Measurements from ENCODE around the gene RIN3.

The RIN3 gene

DNA sequence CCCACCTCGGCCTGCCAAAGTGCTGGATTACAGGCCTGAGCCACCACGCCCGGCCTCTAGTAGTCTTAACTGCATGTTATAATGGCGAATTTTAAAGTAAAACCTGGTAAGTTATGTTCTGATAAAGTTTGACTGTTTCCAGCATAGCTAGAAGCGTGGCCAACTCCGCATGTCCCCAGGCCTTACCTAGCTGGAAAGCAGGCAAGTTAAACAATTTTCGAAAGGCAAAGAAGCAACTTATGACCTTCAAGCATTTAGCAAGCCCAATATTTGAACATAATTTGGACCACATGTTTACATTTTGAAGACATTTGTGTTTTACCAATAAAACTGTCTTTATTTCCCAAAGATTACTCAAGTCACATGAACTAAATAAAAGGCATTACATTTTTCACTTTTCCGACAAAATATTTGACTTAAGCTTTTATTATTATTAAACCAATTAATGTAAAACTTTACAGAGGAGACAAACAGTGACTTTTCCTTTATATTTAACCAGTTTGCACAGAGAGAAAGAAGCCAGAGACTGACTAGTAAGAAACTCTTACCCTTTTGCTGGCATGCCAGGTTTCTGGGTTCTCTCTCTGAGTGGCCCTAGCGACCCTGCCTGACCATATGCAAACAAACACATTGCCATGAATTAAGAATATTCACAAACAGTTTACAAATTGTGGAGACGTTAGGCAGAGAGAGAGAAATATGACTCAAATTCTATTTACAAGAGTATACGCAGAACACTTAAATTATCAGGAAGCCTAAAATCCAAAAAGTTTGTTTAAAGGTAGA, 106.3 kb downstream of the RIN3 start:
- Histone ChIP-seq H3K4me3 (ENCODE audit: severe bottlenecking) (no peak overlapping the region), H3K4me1 (ENCODE audit: insufficient read depth, poor library complexity, severe bottlenecking) (peaks cover 3% of the 10 kb centered on the region), H3K27me3 (ENCODE audit: insufficient read depth, poor library complexity, severe bottlenecking) (no peaks in the 10 kb centered on the region), H3K36me3 (ENCODE audit: low read depth) (no peaks in the 10 kb centered on the region), H3K27ac (ENCODE audit: poor library complexity, severe bottlenecking) (no peak overlapping the region), H3K9me3 (ENCODE audit: severe bottlenecking) (peaks cover 6% of the 10 kb centered on the region)
- ATAC-seq (ENCODE audit: low read depth) (no peak), DNase-seq (ENCODE audit: low spot score) (no peak)
- TF ChIP-seq, protein P1, sequence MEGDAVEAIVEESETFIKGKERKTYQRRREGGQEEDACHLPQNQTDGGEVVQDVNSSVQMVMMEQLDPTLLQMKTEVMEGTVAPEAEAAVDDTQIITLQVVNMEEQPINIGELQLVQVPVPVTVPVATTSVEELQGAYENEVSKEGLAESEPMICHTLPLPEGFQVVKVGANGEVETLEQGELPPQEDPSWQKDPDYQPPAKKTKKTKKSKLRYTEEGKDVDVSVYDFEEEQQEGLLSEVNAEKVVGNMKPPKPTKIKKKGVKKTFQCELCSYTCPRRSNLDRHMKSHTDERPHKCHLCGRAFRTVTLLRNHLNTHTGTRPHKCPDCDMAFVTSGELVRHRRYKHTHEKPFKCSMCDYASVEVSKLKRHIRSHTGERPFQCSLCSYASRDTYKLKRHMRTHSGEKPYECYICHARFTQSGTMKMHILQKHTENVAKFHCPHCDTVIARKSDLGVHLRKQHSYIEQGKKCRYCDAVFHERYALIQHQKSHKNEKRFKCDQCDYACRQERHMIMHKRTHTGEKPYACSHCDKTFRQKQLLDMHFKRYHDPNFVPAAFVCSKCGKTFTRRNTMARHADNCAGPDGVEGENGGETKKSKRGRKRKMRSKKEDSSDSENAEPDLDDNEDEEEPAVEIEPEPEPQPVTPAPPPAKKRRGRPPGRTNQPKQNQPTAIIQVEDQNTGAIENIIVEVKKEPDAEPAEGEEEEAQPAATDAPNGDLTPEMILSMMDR (IDR thresholded peaks at IDR 0.05; ENCODE audit: poor library complexity, severe bottlenecking): no peak

DNA sequence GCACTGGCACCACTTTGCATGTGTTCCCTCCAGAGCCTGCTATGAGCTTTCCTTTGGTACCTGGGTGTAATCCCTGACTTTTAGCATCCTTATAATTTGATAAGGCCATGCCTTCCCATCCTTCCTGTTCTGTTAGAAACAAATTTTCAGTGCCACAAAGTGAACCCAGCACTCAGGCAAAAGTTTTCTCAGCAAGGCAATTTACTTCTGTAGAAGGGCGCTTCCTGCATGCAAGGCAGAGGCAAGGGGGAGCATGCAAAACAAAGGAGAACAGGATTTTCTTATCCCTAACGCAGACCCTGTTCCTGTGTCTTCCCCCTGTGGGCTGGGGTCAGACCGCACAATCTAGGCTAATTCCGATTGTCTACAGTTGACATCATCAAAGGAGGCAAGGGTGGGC, 108.7 kb downstream of the RIN3 start:
- no peak for DNase-seq (ENCODE audit: low spot score)
- Histone ChIP-seq H3K9me3 (ENCODE audit: severe bottlenecking) (peaks cover 15% of the 10 kb centered on the region), H3K27ac (ENCODE audit: poor library complexity, severe bottlenecking) (no peak overlapping the region), H3K27me3 (ENCODE audit: insufficient read depth, poor library complexity, severe bottlenecking) (no peaks in the 10 kb centered on the region), H3K36me3 (ENCODE audit: low read depth) (no peaks in the 10 kb centered on the region), H3K4me1 (ENCODE audit: insufficient read depth, poor library complexity, severe bottlenecking) (peaks cover 17% of the 10 kb centered on the region), H3K4me3 (ENCODE audit: severe bottlenecking) (no peak overlapping the region)
- TF ChIP-seq, protein P1 (IDR thresholded peaks at IDR 0.05; ENCODE audit: poor library complexity, severe bottlenecking): no peak
- no peak for ATAC-seq (ENCODE audit: low read depth)

DNA sequence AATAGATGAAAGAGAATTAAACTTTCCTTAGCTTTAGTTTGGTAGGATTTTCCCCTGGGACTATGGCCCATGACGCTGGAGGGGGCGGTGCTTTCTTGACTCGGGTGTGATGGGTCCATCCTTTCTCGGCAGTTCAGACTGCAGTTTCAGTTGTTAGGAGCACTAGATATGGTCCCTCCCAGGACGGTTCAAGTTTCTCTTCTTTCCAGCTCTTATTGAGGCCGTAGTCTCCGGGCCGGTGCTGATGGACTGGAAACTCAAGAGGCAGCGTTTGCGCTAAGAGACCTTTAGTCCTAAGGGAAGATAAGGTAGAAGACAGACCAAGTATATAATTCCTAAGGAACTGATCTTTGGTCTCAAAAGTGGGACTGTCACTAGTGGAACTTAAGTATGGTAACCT, 111.2 kb downstream of the RIN3 start:
- H3K4me1 ChIP-seq (ENCODE audit: insufficient read depth, poor library complexity, severe bottlenecking): peaks cover 17% of the 10 kb centered on the region
- peak overlapping the region; percentile 59 for H3K27ac ChIP-seq (ENCODE audit: poor library complexity, severe bottlenecking)
- H3K9me3 ChIP-seq (ENCODE audit: severe bottlenecking): peaks cover 24% of the 10 kb centered on the region
- TF ChIP-seq, protein P1 (IDR thresholded peaks at IDR 0.05; ENCODE audit: poor library complexity, severe bottlenecking): no peak
- no peaks in the 10 kb centered on the region for H3K27me3 ChIP-seq (ENCODE audit: insufficient read depth, poor library complexity, severe bottlenecking)
- H3K4me3 ChIP-seq (ENCODE audit: severe bottlenecking): no peak overlapping the region
- no peaks in the 10 kb centered on the region for H3K36me3 ChIP-seq (ENCODE audit: low read depth)
- no peak for DNase-seq (ENCODE audit: low spot score)
- ATAC-seq (ENCODE audit: low read depth): peak; percentile 11

DNA sequence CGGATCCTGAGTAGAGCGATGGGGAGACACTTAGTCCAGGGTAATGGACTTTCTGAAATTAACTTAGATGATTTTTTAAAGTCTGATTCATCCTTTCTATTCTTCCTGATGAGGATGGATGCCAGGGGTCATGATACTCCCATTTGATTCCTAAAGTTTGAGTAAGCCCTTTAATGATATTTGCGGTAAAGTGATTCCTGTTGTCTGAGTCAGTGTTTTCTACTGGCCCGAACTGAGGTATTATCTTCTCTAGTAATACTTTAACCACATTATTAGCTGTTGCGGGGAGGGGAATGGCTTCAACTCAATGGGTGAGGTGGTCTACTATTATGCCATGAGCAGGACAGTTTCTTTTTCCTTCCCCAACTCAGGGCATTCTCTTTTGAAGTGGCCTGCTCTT, 111.6 kb downstream of the RIN3 start:
- TF ChIP-seq, protein P1 (IDR thresholded peaks at IDR 0.05; ENCODE audit: poor library complexity, severe bottlenecking): no peak

DNA sequence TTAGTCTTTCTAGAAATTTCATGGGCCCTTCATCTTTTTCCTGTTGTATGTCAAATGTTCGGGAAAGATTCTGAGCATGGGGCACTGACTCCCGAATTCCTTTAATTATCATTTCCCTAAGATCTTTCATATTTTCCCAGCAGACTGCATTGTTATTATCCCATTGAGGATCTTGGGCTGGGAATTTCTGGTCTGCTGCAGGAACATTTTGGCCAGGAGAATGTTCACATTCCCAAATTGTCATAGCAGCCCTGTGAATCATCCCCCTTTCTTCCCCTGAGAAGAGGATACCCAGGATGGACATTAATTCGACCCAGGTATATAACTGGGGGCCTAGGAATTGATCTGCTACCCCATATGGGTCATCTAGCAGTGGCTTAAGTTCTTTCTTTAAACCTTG, 112.5 kb downstream of the RIN3 start:
- ATAC-seq (ENCODE audit: low read depth): no peak
- TF ChIP-seq, protein P1 (IDR thresholded peaks at IDR 0.05; ENCODE audit: poor library complexity, severe bottlenecking): no peak

More for the DNA sequence above, 111.6 kb downstream of the RIN3 start:
- Histone ChIP-seq H3K4me1 (ENCODE audit: insufficient read depth, poor library complexity, severe bottlenecking) (peaks cover 17% of the 10 kb centered on the region), H3K27me3 (ENCODE audit: insufficient read depth, poor library complexity, severe bottlenecking) (no peaks in the 10 kb centered on the region), H3K9me3 (ENCODE audit: severe bottlenecking) (peaks cover 24% of the 10 kb centered on the region), H3K27ac (ENCODE audit: poor library complexity, severe bottlenecking) (peak overlapping the region; percentile 59), H3K4me3 (ENCODE audit: severe bottlenecking) (no peak overlapping the region), H3K36me3 (ENCODE audit: low read depth) (no peaks in the 10 kb centered on the region)
- DNase-seq (ENCODE audit: low spot score) (no peak), ATAC-seq (ENCODE audit: low read depth) (peak; percentile 98)

More for the DNA sequence above, 112.5 kb downstream of the RIN3 start:
- peaks cover 17% of the 10 kb centered on the region for H3K4me1 ChIP-seq (ENCODE audit: insufficient read depth, poor library complexity, severe bottlenecking)
- no peak overlapping the region for H3K4me3 ChIP-seq (ENCODE audit: severe bottlenecking)
- H3K27me3 ChIP-seq (ENCODE audit: insufficient read depth, poor library complexity, severe bottlenecking): no peaks in the 10 kb centered on the region
- H3K27ac ChIP-seq (ENCODE audit: poor library complexity, severe bottlenecking): peak overlapping the region; percentile 59
- H3K36me3 ChIP-seq (ENCODE audit: low read depth): no peaks in the 10 kb centered on the region
- peaks cover 24% of the 10 kb centered on the region for H3K9me3 ChIP-seq (ENCODE audit: severe bottlenecking)
- DNase-seq (ENCODE audit: low spot score): no peak

Measured in RWPE2 (cell line).